Endothelial cell of umbilical vein (primary cell): ENCODE data around the gene GNAS-AS1.

Experiments
- CTCF ChIP-seq, 2 donors: IDR thresholded peaks; 1 replicate in 1 of 2; 2 replicates in 1 of 2; pipeline ENCODE4 v1.5.1; 2011; ENCODE audit warnings: low read length in 2 of 2, mild to moderate bottlenecking in 2 of 2, moderate library complexity in 2 of 2, control low read depth in 1 of 2, inconsistent platforms in 1 of 2, low read depth in 1 of 2; ENCODE audit not compliant: insufficient read depth in 1 of 2; ENCODE audit errors: extremely low read depth in 1 of 2
- EZH2 ChIP-seq: IDR thresholded peaks from 2 replicates; pipeline ENCODE4 v1.6.1; 2012; ENCODE audit warnings: borderline replicate concordance, low read depth, mild to moderate bottlenecking, moderate library complexity, low read length, inconsistent platforms; ENCODE audit not compliant: severe bottlenecking

GRCh38 chr20:58863044-58863790 is 12.5 kb upstream of the GNAS-AS1 start:
- TF ChIP-seq CTCF (IDR thresholded peaks at IDR 0.05; ENCODE audit: extremely low read depth in 1 of 2, insufficient read depth in 1 of 2, low read depth in 1 of 2, low read length in 2 of 2) (no peak), EZH2 (no peak)
